ENCODE results near the gene RAP1A.
"Not testable (repeated sequence)": the region's sequence is repeated elsewhere in the genome, so short reads cannot be mapped to it uniquely, and the experiment has no call there.

Gene RAP1A

DNA sequence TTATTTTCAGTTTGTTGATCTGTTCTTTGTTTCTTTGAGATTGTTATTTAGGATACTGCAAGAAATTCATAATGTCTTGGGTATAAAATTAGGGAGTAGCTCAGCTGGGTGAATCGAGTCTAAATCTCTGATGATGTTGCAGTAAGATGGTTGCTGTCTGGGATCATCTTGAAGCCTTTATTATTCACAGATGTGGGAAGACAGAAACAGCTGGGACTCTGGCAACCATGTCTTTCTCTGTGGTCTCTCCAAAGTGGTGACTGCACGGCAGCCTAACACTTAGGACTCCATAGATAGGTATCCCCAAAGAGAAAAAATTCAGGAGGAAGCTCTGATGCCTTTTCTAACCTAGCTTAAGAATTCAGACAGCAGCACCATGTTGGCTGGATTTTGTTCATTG lies 52.7 kb downstream of the RAP1A start:
- DNase-seq, result no peak

DNA sequence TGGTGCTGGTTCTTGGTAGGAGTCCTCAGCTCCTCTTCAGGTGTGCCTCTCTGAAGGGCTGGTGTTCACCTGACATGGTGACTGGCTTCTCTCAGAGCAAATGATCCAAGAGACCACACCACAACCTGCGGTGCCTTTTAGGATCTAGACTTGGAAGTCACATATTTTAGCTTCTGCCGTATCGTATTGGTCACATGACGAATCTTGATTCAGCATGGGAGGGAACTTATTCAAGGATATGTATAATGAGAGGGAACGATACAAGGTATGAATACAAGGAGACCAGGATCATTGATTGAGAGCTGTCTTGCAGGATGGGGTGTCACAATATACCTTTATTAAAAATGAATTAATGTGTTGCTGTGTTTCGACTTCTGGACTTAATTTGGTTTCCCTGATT lies 58.0 kb downstream of the RAP1A start:
- no peak for DNase-seq

DNA sequence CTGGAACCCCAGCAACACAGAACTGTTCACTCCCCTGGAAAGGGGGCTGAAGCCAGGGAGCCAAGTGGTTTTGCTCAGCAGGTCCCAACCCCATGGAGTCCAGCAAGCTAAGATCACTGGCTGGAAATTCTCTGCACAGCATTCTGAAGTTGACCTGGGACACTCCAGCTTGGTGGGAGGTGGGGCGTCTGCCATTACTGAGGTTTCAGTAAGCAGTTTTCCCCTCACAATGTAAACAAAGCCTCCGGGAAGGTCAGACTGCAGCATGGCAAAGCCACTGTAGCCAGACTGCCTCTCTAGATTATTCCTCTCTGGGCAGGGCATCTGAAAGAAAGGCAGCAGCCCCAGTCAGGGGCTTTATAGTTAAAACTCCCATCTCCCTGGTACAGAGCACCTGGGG lies 60.0 kb downstream of the RAP1A start:
- no peak for DNase-seq

DNA sequence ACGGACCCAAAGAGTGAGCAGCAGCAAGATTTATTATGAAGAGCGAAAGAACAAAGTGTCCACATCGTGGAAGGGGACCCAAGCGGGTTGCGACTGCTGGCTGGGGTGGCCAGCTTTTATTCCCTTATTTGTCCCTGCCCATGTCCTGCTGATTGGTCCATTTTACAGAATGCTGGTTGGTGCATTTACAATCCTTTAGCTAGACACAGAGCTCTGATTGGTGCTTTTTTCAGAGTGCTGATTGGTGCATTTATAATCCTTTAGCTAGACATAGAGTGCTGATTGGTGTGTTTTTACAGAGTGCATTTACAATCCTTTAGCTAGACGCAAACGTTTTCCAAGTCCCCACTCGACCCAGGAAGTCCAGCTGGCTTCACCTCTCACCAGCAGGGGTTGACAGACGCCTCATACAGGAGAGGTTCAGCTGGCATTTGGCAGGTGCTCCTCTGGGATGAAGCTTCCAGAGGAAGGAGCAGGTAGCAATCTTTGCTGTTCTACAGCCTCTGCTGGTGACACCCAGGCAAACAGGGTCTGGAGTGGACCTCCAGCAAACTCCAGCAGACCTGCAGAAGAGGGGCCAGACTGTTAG lies 60.7 kb downstream of the RAP1A start:
- DNase-seq, result not testable (repeated sequence)

DNA sequence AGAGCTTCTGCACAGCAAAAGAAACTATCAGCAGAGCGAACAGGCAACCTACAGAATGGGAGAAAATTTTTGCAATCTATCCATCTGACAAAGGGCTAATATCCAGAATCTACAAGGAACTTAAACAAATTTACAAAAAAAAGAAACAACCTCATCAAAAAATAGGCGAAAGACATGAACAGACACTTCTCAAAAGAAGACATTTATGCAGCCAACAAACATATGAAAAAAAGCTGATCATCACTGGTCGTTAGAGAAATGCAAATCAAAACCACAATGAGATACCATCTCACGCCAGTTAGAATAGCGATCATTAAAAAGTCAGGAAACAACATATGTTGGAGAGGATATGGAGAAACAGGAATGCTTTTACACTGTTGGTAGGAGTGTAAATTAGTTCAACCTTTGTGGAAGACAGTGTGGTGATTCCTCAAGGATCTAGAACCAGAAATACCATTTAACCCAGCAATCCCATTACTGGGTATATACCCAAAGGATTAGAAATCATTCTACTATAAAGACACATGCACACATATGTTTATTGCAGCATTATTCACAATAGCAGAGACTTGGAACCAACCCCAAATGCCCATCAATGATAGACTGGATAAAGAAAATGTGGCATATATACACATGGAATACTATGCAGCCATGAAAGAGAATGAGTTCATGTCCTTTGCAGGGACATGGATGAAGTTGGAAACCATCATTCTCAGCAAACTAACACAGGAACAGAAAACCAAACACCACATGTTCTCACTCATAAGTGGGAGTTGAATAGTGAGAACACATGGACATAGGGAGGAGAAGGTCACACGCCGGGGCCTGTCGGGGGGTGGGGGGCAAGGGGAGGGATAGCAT lies 65.9 kb downstream of the RAP1A start:
- DNase-seq, result not testable (repeated sequence)

DNA sequence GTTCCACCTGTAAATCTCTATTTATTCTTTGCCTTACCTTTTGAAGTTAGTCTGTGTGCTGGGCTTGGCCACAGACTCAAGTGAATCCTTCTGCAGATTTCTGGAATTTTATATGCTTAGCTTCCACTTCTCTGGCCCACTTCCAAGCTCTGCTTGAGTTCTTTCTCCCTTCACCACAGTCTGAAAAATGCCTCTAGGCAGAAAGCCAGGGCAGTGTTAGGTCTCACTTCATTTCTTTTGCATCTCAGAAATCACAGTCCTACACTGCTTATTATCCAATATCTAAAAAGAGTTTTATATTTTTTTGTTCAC lies 70.7 kb downstream of the RAP1A start:
- no peak for DNase-seq

DNA sequence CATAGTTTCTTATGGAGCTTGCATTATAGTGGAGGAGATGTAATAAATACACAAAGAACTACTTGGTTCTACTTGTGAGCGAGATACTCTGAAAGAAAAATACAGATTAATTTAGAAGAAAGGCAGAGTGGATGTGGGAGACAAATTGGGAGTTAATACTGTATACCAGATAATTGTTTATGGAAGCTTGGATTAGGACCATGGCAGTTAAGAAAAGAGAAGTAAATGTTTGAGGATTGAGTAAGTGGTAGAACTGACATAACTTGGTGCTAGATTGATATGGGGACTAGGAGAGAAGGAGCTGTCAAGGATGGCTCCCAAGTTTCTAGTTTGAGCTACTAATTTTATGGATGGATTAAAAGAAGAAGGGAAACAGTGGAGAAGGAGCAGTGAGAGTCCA lies 72.3 kb downstream of the RAP1A start:
- no peak for DNase-seq

DNA sequence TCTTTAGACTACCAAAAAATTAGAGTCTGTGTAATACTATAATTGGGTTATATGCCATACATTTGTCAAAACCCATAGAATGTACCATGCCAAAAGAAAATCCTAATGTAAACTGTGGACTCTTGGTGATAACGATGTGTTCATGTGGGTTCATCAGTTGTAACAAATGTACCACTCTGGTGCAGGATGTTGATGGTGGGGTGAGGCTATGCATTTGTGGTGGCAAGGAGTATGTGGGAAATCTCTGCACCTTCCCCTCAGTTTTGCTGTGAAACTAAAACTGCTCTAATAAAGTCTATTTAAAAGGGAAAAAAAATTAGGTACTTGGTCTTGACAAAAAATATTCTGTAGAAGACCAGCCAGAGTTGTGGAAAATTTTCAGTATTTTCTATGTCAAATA lies 76.2 kb downstream of the RAP1A start:
- no peak for DNase-seq

DNA sequence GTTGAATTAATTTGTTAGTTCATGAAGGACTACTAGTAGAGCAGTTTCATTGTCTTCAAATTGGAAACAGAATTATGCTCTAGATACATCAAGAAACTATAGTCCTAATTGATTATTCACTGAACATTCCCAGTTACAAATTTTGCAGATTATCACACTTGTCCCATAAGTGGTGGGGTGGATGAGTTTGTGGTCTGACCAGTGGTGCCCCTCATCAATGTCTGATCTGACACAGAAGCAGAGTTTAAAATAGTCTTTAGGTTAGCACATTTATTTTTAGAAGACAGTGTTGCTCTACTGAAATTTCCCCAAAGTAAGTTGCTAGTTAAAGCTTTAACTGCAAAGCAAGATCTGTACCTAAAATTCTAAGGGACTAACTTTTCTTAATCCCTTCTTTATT lies 76.7 kb downstream of the RAP1A start:
- DNase-seq, result no peak

DNA sequence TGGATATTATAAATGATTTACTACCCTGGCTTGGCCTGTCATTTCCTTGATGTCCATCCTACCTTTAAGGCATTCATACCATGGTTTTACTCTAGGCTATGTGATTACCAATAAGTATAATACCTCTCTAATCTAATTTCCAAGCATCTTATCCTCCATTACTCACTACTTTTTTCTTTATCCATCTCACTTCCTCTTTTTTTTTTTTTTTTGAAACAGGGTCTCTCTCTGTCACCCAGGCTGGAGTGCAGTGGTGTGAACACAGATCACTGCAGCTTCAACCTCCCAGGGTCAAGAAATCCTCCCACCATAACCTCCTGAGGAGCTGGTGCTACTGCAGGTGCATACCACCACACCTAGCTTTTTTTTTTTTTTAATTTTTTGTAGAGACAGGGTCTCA lies 79.7 kb downstream of the RAP1A start:
- no peak for DNase-seq

DNA sequence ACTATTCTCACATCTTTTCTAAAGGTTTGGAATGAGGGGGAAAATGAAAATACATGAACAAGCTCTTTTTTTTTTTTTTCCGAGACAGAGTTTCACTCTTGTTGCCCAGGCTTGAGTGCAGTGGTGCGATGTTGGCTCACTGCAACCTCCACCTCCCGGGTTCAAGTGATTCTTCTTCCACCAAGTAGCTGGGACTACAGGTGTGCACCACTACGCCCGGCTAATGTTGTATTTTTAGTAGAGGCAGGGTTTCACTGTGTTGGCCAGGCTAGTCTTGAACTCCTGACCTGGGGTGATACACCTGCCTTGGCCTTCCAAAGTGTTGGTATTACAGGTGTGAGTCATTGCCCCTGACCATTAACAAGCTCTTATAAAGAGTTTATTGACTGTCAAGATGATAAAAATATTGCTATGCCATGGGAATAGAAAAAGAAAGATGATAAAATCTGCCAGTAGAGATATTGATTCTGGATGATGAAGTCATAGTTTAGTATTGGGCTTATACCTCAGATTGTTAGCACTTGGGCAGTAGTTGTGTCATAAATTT lies 83.0 kb downstream of the RAP1A start:
- DNase-seq, result no peak

DNA sequence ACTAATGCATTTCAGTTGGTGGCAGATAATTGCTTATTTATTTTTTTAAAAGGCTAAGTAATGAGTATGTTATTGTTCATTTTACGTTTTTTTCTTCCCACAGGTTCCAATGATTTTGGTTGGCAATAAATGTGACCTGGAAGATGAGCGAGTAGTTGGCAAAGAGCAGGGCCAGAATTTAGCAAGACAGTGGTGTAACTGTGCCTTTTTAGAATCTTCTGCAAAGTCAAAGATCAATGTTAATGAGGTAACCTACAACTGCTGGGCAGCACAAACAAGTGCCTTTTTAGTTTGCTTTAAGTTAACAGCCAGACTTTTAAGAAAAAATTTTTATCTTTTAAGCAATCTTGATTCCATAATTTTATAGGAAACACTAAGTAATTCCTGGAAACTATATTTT lies 84.7 kb downstream of the RAP1A start:
- DNase-seq, result no peak

DNA sequence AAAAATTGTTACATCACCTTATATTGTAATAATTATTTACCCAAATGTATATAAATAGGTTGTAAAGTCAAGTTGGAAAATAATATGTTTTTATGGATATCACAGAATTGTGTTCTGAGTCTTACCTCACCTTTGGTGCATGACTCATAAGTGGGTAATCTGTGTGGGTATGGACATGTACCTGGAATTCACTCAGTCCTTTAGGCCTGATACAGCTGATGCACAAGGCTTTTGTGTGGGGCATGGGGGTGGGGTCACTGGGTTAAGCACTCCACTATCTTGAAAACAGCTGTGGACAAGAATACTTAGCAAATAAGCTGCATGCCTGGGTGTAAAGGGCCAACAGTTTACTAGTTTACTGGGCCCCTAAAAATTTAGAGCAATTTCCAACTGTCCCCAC lies 85.2 kb downstream of the RAP1A start:
- DNase-seq, result no peak

DNA sequence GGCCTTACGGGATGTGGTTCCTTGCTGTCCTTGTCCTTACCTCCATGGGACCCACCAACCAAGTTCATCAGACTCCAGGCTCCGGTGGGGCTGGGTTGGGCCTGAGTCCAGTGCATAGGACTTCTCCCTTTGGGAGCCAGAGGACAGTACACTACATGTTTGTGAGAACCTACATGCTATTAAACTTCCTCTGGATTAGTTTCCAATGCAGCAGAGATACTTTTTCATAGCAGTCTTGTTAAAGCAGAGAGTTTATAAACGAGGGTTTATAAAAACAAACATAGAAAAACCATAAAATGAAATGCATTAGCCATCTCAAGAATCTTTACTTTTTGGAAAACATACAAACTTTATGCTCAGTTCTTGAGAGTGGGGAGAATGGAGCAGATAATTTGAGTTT lies 86.3 kb downstream of the RAP1A start:
- no peak for DNase-seq

DNA sequence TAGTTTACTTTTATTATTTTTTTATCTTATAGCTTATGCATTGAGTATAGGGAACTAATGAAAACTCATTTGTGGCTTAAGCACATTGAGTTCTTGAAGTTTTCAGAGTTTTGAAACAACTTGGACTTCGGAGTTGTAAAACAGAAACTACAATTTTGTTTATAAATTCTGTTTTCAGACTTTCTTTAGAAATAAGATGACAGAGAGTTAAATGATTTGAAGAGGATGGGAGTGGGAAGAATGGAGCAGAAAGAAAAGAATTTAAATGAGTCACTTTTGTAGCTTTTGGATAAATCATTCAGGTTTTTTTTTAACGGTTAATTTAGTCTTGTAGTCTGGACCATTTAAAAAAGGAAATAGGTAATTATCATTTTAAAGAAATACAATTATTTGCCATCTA lies 87.3 kb downstream of the RAP1A start:
- no peak for DNase-seq

DNA sequence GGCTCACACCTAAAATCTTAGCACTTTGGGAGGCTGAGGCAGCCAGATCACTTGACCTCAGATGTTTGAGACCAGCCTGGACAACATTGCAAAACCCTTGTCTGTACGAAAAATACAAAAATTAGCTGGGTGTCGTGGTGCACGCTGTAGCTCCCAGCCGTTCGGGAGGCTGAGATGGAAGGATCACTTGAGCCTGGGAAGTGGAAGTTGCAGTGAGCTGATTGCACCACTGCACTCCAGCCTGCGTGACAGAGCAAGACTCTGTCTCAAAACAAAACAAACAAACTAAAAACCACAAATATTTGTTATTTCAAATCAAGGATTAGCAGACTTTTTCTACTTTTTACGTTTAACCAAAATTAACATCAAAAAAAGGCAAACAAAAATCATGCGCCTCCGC lies 88.3 kb downstream of the RAP1A start:
- no peak for DNase-seq

DNA sequence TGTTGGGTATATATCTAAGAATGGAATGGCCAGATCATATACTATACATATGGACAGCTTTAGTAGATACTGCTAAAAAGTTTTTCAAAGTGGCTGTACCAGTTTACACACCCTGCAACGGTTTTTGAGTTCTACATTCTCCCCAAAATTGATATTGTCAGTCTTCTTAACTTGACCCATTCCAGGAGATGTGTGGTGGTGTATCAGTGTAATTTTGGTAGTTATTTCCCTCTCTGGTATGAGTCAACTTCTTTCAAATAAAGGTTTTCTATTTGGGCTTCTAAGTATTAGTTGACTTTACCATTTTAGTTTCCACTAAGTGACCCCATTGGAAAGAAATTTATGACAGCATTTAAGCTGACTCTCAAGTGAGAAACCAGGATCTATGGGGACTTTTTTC lies 90.4 kb downstream of the RAP1A start:
- no peak for DNase-seq

DNA sequence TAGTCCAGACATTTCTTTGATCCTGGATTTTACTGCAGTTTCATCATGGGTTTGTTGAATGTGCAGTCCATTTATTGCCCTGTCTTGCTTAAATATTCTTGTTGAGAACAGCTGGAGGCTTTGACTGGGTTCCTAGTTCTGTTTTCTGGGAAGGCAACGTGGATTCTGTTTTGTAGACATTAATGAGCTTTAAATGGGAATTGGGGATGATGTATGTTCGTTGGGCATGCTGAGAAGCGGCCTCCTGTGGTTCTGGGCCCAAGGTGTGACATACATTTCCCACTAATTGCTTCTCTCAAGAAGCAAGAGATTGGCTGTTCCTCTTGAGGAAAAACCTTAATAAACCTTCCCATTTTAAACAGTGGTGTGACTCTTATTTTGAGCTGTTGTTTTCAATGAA lies 96.7 kb downstream of the RAP1A start:
- no peak for DNase-seq

DNA sequence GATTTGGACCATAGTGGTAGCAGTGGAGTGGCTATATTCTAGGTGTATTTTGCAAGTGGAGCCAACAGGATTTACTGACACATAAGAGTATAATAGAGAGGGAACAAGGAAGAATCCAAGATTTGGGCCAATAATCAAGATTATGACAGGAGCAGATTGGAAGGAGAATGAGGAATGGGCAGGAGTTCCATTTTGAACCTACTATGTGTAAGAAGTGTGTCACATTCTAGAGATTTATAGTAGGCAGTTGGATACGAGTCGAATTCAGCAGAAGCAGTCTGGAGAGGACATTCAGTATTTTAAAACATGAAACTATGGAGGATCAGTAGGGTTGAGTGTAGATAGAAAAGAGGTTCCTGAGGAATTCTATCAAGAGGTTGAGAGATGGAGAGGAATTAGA lies 97.9 kb downstream of the RAP1A start:
- no peak for DNase-seq

DNA sequence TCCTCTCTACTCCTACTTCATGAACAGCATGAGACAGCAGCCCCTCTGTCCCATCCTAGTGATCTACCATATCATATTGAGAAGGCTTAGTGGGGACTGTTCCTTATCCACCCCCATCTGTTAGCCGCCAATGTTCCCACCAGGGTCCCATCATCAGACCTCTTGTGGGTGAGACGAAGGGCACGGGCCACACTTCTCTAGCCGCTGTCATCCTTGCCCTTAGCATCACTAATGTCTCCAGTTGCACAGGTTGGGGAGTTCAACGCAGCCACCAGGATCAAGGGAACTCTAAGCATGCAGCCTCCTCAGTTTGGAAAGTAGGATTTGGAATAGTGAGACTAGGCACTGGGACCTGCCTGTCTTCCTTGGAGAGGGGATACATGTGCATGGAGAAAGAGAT lies 99.5 kb downstream of the RAP1A start:
- no peak for DNase-seq

DNA sequence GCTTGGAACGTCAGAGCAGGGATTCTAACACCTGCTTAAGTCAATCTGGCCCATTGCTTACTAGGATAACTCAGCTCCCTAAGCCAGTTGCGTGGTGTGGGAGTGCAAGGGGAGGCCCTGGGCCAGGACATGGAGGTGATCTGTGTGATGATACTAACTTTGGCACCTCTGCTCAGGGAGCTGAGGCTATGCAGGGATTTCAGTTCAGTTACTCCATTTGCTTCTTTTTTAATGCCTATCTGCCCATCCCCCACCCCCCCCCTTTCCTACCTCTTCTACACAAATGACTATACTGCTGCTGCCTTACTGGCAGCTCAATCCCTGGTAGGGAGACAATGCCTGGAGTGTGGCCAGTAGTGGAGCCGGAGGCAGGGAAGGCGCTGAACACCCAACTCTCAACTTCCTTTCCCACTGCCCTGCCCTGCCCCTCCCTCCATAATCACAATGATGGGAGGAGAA lies 100.1 kb downstream of the RAP1A start:
- DNase-seq, result no peak

DNA sequence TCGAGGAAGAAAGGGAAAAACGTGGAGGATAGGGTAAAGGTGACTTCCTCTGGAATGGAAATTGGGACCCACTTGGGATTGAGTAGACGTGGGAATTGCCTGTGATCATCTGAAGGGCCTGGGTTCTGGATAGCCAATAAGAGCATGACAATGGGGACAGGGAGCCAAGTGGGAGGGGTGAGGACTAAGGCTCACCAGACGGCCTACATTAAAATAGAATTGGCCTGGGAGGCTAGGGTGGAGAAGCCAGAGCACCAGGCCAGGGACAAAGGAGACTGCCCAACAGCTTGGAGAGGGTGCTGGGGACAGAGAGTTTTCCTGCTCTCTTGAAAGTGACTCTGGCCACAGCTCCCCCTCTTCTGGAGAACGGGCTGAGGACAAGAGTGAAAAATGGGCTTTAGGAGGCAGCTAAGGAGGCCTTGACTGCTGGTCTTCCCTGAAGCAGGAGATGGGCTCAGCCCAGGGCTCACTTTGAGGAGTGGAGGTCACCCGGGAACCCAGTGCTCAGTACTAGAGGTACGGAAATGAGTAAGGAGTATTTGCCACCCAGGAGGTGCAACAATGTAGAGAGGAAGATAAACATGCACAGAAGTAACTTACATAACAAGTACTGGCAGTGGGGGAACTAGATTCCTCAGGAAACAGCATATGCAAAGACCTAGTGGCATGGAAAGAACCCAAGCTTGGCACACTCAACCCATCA lies 100.8 kb downstream of the RAP1A start:
- no peak for DNase-seq

DNA sequence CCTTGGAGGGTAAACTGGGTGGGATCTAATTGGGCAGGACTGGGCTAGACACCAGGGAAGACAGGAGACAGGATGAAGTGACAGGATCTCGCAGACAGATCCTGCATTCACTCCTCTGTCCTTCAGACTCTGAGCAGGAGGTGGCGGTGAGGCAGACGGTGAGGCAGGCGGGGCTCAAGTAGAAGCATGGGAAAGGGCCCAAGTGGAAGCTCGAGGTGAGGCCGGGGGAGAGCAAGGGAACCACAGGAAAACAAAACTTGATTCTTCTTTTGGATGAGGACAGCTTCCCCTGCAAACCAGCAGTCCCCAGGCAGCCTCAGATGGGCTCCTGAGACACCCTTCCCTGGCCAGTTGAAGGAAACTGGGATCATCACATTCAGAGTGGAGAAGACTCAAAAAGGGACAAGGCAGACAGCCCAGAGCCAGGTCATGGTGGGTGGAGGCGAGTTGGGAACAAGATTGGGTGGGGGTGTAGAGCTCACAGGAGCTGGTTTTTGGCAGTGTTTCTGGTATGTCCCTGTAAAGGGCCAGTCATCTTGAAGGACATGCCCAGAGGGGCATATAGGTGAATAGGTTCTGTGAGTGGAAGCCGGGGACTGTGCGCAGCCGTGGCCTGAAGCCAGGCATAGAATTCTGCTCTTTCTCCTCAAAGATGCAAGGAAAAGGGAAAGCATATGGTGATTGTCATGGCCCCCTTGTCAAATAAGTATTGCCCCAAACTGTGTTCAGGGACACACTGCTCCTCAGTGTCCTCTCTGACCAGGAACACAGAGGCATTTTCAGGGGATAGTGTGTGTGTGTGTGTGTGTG lies 101.6 kb downstream of the RAP1A start:
- DNase-seq, result no peak

Data from CD4-positive, alpha-beta T cell treated with Interferon alpha-2 for 1 hour (primary cell).